SK-N-SH (cell line): Measurements from ENCODE around the gene HYAL1.

Source experiments
- ELF1 ChIP-seq: IDR thresholded peaks from 2 replicates; pipeline ENCODE4 v1.4.0; 2012
- EZH2phosphoT487 ChIP-seq: fragments of 200-600 bp; sonication (generic); IDR thresholded peaks from 2 replicates; pipeline ENCODE4 v1.6.1; 2017; ENCODE audit warnings: low read depth, mixed run types, mild to moderate bottlenecking, antibody characterized with exemption, moderate library complexity, borderline replicate concordance
- FOXM1 ChIP-seq: IDR thresholded peaks from 2 replicates; pipeline ENCODE4 v1.4.0; 2012; ENCODE audit warnings: low read depth, mild to moderate bottlenecking
- RCOR1 ChIP-seq: fragments of 150-350 bp; IDR thresholded peaks from 2 replicates; pipeline ENCODE4 v1.6.1; 2017; ENCODE audit warnings: antibody characterized with exemption, low read length
- RFX5 ChIP-seq: IDR thresholded peaks from 2 replicates; pipeline ENCODE4 v1.6.1; 2012; ENCODE audit warnings: mild to moderate bottlenecking, improper control_type of control experiment, low read length
- TEAD4 ChIP-seq: IDR thresholded peaks from 2 replicates; pipeline ENCODE4 v1.4.0; 2012; ENCODE audit warnings: mild to moderate bottlenecking, borderline replicate concordance; ENCODE audit not compliant: insufficient read depth
- TF ChIP-seq, protein P1 (sequence below): fragments of 200-600 bp; sonication (generic); IDR thresholded peaks from 2 replicates; pipeline ENCODE4 v1.6.1; 2017; ENCODE audit warnings: antibody characterized with exemption, mild to moderate bottlenecking, moderate library complexity
- TF ChIP-seq, protein P2 (sequence below): IDR thresholded peaks from 2 replicates; pipeline ENCODE4 v1.4.0; 2012; ENCODE audit warnings: low read depth, borderline replicate concordance

DNA sequence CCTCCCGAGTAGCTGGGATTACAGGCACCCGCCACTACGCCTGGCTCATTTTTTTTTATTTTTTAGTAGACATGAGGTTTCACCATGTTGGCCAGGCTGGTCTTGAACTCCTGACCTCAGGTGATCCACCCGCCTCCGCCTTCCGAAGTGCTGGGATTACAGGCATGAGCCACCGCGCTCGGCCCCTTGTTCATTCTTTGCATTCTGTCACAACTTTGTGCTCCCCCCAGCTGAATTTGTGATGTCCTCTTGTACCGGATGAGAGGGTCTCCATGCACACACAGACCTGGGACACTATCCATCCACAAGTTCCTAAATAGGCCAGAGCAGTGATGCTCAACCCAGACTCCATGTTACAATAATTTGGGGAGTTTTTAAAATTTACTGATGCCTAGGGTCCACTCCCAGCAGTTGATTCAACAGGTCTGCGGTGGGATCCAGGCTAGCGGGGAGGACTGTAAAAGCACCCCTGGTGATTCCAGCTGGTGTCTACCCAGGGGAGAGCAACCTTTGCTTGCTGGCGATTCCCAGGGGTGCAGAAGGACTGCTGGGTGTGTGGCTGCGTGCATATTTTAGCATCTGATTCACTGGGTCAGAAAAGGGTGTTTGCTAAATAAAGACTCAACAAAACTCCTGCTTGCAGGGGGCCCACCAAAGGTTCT, 36.2 kb upstream of the HYAL1 start:
- TF ChIP-seq RCOR1 (no peak), FOXM1 (no peak), RFX5 (no peak), TEAD4 (no peak), ELF1 (no peak), EZH2phosphoT487 (no peak)
- TF ChIP-seq, protein P1, sequence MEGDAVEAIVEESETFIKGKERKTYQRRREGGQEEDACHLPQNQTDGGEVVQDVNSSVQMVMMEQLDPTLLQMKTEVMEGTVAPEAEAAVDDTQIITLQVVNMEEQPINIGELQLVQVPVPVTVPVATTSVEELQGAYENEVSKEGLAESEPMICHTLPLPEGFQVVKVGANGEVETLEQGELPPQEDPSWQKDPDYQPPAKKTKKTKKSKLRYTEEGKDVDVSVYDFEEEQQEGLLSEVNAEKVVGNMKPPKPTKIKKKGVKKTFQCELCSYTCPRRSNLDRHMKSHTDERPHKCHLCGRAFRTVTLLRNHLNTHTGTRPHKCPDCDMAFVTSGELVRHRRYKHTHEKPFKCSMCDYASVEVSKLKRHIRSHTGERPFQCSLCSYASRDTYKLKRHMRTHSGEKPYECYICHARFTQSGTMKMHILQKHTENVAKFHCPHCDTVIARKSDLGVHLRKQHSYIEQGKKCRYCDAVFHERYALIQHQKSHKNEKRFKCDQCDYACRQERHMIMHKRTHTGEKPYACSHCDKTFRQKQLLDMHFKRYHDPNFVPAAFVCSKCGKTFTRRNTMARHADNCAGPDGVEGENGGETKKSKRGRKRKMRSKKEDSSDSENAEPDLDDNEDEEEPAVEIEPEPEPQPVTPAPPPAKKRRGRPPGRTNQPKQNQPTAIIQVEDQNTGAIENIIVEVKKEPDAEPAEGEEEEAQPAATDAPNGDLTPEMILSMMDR = no peak
- TF ChIP-seq, protein P2, sequence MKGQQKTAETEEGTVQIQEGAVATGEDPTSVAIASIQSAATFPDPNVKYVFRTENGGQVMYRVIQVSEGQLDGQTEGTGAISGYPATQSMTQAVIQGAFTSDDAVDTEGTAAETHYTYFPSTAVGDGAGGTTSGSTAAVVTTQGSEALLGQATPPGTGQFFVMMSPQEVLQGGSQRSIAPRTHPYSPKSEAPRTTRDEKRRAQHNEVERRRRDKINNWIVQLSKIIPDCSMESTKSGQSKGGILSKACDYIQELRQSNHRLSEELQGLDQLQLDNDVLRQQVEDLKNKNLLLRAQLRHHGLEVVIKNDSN = no peak
